ENCODE results near the gene FCHSD1. TPM values are rescaled to one million over a fixed set of nuclear protein-coding genes. Genes with fewer than 3 reads are reported as not detected.

The FCHSD1 gene
- 35.5 TPM for total RNA-seq

- DNase-seq (ENCODE audit: low read depth in 2 of 3, low spot score in 2 of 3) = peak; percentile 56 to 75 (median 72)
Measured at GRCh38 chr5:141650851-141651727, at the start of gene FCHSD1. FCHSD1 (minus strand) TSS chr5:141651418; CDS start chr5:141651368, 50 bp downstream.

DNA sequence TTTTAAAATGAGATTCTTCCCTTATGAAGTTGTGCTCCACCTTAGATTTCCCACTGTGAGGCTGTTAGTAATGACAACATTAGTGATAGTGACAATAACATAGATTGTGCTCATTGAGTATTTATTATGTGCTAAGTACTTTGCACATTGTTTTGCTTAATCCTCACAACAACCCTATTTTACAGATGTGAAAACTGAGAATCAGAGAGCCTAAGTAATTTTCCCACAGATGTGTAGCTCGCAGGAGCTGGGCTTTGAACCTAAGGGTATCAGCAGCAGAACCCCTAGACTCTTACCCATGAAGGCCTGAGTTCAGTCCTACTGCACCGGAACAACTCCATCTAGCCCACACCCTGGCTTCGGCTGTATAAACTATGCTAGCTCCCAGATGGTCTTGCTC lies 46.4 kb upstream of the FCHSD1 start:
- DNase-seq (ENCODE audit: low read depth in 2 of 3, low spot score in 2 of 3) = no peak

DNA sequence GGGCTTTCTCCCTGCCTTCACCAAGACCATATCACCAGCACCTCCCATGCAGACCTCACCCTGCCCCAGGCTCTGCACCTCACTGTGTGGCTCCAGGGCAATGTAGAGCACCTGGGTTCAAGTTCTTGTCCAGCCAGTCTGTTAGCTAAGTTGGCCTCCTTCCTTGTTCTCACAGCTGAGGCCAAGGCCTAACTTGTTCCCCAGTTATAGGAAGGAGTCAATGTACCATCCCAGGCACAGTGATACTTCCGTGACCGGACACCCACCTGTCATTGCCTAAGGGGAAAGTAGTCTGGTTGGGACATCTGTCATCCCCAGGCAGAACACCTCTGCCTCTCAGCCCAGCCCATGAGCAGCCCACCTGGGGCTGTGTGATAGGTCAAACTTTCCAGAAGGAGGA lies 45.2 kb upstream of the FCHSD1 start:
- no peak for DNase-seq (ENCODE audit: low read depth in 2 of 3, low spot score in 2 of 3)

GRCh38 chr5:141695627-141696215 lies 44.5 kb upstream of the FCHSD1 start:
- DNase-seq (ENCODE audit: low read depth in 2 of 3, low spot score in 2 of 3) = no peak

- DNase-seq (ENCODE audit: low read depth in 2 of 3, low spot score in 2 of 3) = no peak
Measured at GRCh38 chr5:141694479-141694878, 43.3 kb upstream of the FCHSD1 start.

- no peak for DNase-seq (ENCODE audit: low read depth in 2 of 3, low spot score in 2 of 3)
Measured at GRCh38 chr5:141692919-141693725, 41.9 kb upstream of the FCHSD1 start.

DNA sequence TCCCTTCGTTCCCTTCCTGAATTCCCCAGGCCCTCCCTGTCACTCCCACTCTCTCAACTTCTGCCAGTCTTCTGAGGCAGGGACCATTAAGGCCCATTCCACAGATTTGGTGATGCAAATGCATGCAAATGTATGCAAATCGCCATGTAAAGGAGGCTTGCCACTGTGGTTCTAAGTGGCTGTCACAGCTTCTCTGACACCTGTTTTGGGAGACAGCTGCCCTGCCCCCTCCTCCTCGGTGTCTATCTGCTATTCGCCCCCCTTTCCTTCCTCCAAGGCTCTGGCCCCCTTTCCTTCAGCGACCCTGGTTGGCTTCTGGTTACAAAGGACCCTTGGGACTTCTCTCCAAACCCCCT lies 41.3 kb upstream of the FCHSD1 start:
- no peak for DNase-seq (ENCODE audit: low read depth in 2 of 3, low spot score in 2 of 3)

- DNase-seq (ENCODE audit: low read depth in 2 of 3, low spot score in 2 of 3) = peak; percentile 67 to 83 (median 74)
Measured at GRCh38 chr5:141691867-141692532, 40.8 kb upstream of the FCHSD1 start.

GRCh38 chr5:141691286-141691866 lies 40.2 kb upstream of the FCHSD1 start:
- DNase-seq (ENCODE audit: low read depth in 2 of 3, low spot score in 2 of 3) = no peak

DNA sequence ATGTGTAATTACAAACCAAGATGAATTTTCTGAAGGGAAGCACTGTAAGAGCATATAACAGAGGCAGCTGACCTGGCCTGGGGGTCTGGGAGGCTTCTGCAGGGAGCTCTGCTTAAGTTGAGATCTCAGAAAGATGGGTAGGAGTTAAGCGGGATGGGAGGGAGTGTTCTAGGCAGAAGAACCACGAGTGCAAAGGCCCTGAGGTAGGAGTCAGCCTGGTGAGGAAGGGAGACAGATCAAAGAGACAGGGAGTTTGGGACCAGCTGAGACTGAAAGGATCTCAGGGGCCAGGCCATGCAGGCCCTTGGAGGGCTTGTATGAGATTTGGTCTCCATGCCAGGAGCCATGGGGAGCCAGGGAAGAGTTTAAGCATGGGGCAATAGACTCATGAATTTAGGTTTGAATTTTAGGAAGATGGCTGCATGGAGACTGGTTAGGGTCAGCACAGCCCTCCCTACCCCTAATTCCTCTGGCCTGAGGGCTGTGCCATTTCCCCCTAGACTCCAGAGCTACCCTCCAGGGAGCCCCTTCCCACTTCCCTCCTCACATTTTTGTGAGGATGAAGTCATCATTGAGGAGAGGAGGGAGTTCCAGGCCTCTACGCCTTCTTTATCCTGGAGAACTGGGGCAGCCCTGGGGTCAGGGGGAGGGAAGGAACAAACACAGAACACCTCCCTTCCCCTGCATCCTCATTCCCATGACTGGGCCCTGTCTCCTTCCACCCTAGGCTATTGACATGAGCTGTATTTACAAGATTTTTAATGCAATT lies 35.6 kb upstream of the FCHSD1 start:
- no peak for DNase-seq (ENCODE audit: low read depth in 2 of 3, low spot score in 2 of 3)

- no peak for DNase-seq (ENCODE audit: low read depth in 2 of 3, low spot score in 2 of 3)
Measured at GRCh38 chr5:141685591-141685990, 34.4 kb upstream of the FCHSD1 start.

DNA sequence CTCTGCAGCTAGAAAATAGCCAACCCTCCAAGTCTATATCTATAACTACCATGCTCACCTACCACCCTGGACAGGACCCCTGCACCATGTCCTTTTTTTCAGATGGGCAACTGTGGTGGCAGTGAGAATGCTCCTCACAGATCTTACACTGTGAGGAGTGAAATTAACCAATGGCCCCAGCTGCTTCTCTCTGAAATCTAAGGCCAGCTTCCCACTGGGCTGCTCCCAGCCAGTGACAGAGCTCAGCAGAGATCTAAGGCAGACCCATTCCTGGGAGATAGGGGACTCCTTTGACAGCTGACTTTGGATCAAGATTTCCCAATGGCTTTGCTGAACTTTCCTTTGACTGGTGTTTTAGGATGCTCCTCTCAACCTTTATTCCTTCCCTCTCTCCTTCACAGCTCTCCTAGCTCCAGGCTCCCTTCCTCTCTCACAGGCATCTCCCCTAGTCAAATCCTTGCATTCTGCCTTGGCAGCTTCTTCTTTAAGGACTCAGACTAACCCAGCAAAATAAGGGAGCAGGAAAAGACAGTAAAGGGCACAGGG lies 32.5 kb upstream of the FCHSD1 start:
- DNase-seq (ENCODE audit: low read depth in 2 of 3, low spot score in 2 of 3) = no peak

DNA sequence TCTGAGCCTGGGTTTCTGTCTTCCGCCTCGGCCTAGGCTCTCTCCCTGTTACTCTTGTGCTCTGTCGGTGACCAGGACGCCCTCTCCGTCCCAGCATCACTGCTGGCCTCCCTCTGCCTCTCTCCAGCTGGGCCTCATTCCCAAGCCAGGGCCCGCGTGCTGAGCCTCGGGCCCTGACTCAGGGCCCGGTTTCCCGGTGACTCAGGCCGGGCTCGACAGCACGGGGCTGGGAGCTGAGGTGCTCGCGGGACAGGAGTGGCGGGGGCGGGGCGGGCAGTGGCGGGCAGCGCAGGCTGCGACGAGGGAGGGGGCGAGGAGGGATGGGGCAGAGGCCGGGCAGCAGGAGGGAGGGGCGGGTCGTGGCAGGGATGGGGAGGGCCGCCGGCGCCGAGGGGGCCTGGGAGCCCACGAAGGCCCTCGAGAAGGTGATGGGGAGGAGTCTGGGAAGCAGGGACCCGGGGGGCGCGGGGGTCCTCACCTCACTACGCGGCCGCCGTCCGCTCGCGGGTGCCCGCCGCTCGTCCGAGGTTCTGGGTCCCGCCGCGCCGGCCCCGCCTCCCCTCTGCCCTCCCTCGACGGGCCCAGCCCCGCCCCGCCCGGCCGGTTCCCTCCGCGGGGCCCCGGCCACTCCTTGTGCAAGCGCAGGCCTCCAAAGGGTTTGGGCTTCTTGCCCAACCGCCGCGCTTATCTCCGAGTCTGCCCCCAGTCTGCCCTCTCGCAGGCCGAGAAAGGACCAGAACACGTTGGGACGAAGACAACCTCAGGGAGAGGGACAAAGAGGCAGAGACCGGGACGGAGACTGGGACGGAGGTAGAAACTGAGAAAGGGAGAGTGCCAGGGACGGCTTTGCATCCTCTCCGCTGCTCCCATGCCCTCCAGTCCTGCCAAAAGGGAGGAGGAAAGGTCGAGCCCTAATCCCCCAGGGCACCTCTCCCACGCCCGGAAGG lies 30.8 kb upstream of the FCHSD1 start, which contains the start of gene ARAP3:
ARAP3 (minus strand) TSS at position 536 of the 947 bp plus-strand sequence. CDS start 1,744 bp downstream, outside the sequence.
- DNase-seq (ENCODE audit: low read depth in 2 of 3, low spot score in 2 of 3) = peak in 2 of 3 donors; percentile 44 to 62

- DNase-seq (ENCODE audit: low read depth in 2 of 3, low spot score in 2 of 3) = no peak
Measured at GRCh38 chr5:141681295-141681694, 30.1 kb upstream of the FCHSD1 start.

DNA sequence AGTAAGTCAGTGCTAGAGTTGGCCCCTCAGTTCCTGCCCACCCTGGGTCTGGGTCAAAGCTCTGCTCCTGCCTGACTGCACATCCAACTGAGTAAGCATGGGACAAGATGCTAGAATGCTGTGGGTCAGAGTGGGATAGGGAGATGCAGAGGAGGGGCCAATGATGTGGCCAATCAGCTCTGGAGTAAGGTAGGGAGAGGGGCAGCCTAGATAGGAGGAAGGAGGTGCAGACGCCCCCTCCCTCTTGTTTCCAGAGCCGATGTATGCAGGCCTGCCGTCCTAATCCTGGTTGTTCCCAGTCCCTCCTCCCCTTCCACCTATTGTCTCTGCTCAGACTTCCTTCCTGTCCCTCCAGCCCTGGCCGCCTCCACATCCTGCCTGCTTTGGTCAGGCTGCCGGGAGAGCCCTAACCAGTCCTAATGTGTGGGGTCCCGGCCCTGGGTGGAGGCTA lies 29.6 kb upstream of the FCHSD1 start:
- no peak for DNase-seq (ENCODE audit: low read depth in 2 of 3, low spot score in 2 of 3)

DNA sequence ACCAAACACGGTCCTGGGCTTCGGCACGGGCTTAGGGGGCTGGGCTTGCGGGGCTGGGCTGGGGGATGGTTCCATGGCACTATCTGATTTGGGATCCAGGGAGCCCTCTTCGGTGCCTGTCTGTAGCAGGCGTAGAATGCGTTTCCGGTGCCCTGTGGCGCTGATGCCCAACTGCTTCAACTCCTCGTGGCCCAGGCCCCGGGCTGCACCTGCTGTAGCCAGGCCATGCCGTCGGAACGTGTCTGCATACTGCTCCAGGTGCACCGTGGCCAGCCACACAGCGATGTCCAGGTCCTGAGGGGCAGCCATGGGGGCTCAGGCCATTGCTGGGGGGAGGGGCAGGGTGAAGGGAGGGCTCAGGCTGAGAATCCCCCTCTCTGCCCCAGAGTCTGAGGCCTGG lies 29.0 kb upstream of the FCHSD1 start:
- DNase-seq (ENCODE audit: low read depth in 2 of 3, low spot score in 2 of 3) = no peak

DNA sequence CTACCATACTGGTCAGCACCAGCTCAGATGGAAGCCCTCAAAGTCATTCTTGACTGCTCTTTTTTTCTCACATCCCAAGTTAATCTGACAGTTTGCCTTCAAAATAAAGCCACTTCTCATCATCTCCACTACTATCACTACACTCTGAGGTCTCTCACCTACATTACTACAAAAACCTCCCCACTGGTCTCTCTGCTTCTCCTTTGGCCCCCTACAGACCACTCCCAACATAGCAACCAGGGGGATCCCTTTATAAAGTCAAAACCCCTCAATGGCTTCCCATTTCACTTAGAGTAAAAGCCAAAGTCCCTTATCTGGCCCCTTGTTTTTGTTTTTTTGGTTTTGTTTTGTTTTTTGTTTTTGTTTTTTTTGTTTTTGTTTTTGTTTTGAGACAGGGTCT lies 26.2 kb upstream of the FCHSD1 start:
- peak in 1 of 3 donors; percentile 71 for DNase-seq (ENCODE audit: low read depth in 2 of 3, low spot score in 2 of 3)

DNA sequence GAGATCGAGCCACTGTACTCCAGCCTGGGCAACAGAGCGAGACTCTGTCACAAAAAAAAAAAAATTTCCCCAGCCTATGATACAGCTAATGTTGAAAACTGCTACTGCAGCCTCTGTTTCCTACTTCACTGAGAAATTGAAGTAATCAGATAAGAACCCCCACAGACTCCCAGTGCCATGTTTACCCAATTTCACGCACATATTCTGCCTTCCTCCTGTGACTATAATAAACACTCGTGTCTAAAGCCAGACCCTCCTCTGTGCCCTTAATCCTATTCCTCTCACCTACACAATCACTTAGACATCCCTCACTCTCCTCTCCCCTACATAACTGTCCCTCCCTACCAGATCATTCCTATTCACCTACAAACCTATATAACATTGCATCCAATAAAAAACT lies 24.5 kb upstream of the FCHSD1 start:
- DNase-seq (ENCODE audit: low read depth in 2 of 3, low spot score in 2 of 3) = no peak

Measured in hematopoietic multipotent progenitor cell (in vitro differentiated cells).